ENCODE measurements around the gene TLR6.

DNA sequence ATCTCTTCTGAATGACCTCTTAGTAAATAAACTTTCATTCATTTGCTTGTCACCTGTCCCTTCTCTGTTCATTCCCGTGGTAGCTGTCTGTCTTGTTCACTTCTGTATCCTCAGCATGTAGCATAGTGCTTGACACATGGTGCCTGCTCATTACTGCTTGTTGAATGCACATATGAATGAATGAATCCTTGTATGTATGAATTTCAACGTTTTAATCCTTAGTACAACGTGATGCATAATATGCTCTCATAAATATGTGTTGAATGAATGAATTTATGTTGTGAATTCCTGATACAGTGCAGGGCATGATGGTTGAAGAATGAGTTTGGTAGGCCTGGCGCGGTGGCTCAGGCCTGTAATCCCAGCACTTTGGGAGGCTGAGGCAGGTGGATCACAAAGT, 76.8 kb downstream of the TLR6 start:
- TF ChIP-seq, protein P1, sequence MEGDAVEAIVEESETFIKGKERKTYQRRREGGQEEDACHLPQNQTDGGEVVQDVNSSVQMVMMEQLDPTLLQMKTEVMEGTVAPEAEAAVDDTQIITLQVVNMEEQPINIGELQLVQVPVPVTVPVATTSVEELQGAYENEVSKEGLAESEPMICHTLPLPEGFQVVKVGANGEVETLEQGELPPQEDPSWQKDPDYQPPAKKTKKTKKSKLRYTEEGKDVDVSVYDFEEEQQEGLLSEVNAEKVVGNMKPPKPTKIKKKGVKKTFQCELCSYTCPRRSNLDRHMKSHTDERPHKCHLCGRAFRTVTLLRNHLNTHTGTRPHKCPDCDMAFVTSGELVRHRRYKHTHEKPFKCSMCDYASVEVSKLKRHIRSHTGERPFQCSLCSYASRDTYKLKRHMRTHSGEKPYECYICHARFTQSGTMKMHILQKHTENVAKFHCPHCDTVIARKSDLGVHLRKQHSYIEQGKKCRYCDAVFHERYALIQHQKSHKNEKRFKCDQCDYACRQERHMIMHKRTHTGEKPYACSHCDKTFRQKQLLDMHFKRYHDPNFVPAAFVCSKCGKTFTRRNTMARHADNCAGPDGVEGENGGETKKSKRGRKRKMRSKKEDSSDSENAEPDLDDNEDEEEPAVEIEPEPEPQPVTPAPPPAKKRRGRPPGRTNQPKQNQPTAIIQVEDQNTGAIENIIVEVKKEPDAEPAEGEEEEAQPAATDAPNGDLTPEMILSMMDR (conservative IDR thresholded peaks at IDR 0.05; ENCODE audit: low read depth, low read length) = no peak
- no peak for TF ChIP-seq EZH2 (IDR thresholded peaks at IDR 0.05; ENCODE audit: borderline replicate concordance, low read depth, low read length, poor library complexity, severe bottlenecking)

Data from A673 (cell line).